GM12878 (cell line): ENCODE measurements around the gene SIN3A. TPM values are rescaled to one million over a fixed set of nuclear protein-coding genes. Genes with fewer than 3 reads are reported as not detected.

Source experiments
- BCL11A ChIP-seq: IDR thresholded peaks from 2 replicates; pipeline ENCODE4 v1.6.1; 2011; ENCODE audit warnings: low read depth, low read length
- CBX3 ChIP-seq: fragments of 200-600 bp; sonication (generic); IDR thresholded peaks from 2 replicates; pipeline ENCODE4 v1.6.1; 2016; ENCODE audit warnings: low read depth, borderline replicate concordance
- E2F8 ChIP-seq: fragments of 450-650 bp; IDR thresholded peaks from 2 replicates; pipeline ENCODE4 v1.6.1; 2018; ENCODE audit warnings: mild to moderate bottlenecking, low read depth, moderate library complexity; ENCODE audit not compliant: partially characterized antibody
- E4F1 ChIP-seq: fragments of 450-650 bp; IDR thresholded peaks from 2 replicates; pipeline ENCODE4 v1.6.1; 2018; ENCODE audit warnings: borderline replicate concordance, mild to moderate bottlenecking; ENCODE audit not compliant: partially characterized antibody
- FOXK2 ChIP-seq: fragments of 450-650 bp; IDR thresholded peaks from 2 replicates; pipeline ENCODE4 v1.6.1; 2017; ENCODE audit warnings: mild to moderate bottlenecking, moderate library complexity
- HDAC6 ChIP-seq: fragments of 200-600 bp; sonication (generic); IDR thresholded peaks from one replicate; pipeline ENCODE4 v1.8.0; 2017; ENCODE audit warnings: antibody characterized with exemption; ENCODE audit not compliant: unreplicated experiment
- HDGF ChIP-seq: fragments of 450-650 bp; IDR thresholded peaks from 2 replicates; pipeline ENCODE4 v1.6.1; 2016; ENCODE audit warnings: antibody characterized with exemption
- KDM1A ChIP-seq: fragments of 200-600 bp; sonication (generic); IDR thresholded peaks from 2 replicates; pipeline ENCODE4 v1.6.1; 2016; ENCODE audit warnings: borderline replicate concordance
- MYB ChIP-seq: fragments of 150-350 bp; IDR thresholded peaks from 2 replicates; pipeline ENCODE4 v1.6.1; 2014; ENCODE audit warnings: mild to moderate bottlenecking, low read depth, low read length, borderline replicate concordance
- NBN ChIP-seq: fragments of 450-650 bp; IDR thresholded peaks from 2 replicates; pipeline ENCODE4 v1.6.1; 2016
- NR2C1 ChIP-seq: fragments of 450-650 bp; IDR thresholded peaks from 2 replicates; pipeline ENCODE4 v1.6.1; 2017; ENCODE audit warnings: antibody characterized with exemption, mild to moderate bottlenecking, moderate library complexity
- PAX5 ChIP-seq: IDR thresholded peaks from 2 replicates; pipeline ENCODE4 v1.6.1; 2011; ENCODE audit warnings: low read depth, low read length, borderline replicate concordance
- PBX3 ChIP-seq: IDR thresholded peaks from 2 replicates; pipeline ENCODE4 v1.6.1; 2011; ENCODE audit warnings: mild to moderate bottlenecking, low read depth, low read length, moderate library complexity; ENCODE audit not compliant: insufficient replicate concordance
- PRDM15 ChIP-seq: fragments of 450-650 bp; formaldehyde crosslinking; IDR thresholded peaks from 2 replicates; pipeline ENCODE4 v1.4.0; 2020; ENCODE audit warnings: mild to moderate bottlenecking, moderate library complexity
- RCOR1 ChIP-seq: conservative IDR thresholded peaks from 2 replicates; pipeline ENCODE4 v1.6.1; 2012; ENCODE audit warnings: low read depth, low read length, improper control_type of control experiment
- SIN3A ChIP-seq: IDR thresholded peaks from 2 replicates; pipeline ENCODE4 v1.6.1; 2012; ENCODE audit warnings: low read depth, low read length, improper control_type of control experiment
- SKIL ChIP-seq: fragments of 450-650 bp; IDR thresholded peaks from 2 replicates; pipeline ENCODE4 v1.6.1; 2017; ENCODE audit warnings: mild to moderate bottlenecking, low read depth, inconsistent platforms; ENCODE audit not compliant: poor library complexity, severe bottlenecking
- ZNF24 ChIP-seq: fragments of 450-650 bp; IDR thresholded peaks from 2 replicates; pipeline ENCODE4 v1.6.1; 2017; ENCODE audit warnings: antibody characterized with exemption, mild to moderate bottlenecking
- polyA plus RNA-seq, 11 experiments: library from polyadenylated mRNA; depleted of rRNA in 4 of 11; unstranded in 6 of 11; stranded (reverse) in 5 of 11; fragments of >200 nt; fragmentation: Nextera tagmentation in 4 of 11; fragmentation: Illumina TruSeq in 1 of 11; extraction: Ambion mirVana in 4 of 11; extraction: Trizol in 1 of 11; gene quantifications; 1 replicate in 1 of 11; 2 replicates in 10 of 11; pipeline versions ENCODE4 v1.2.1 to v1.2.3, GENCODE V29; 2011 to 2016; ENCODE audit warnings: inconsistent platforms in 2 of 11, missing spikeins in 2 of 11, low read depth in 1 of 11
- total RNA-seq, 4 experiments: library from RNA; depleted of rRNA in 3 of 4; stranded (reverse); fragments of >200 nt in 3 of 4; fragmentation: Illumina TruSeq in 1 of 4; extraction: Trizol in 1 of 4; gene quantifications; 2 replicates each; pipeline versions ENCODE4 v1.2.1 to v1.2.3, GENCODE V29; 2013 to 2021

Gene SIN3A
- total and polyA plus RNA-seq, 10 of the 15 experiments (the other 5 are each of a cell fraction or from before 2014, with no cell fraction given) = 6.4 to 62.2 (median 29.2) TPM

- TF ChIP-seq PBX3 = no peak
- no peak for TF ChIP-seq MYB
- TF ChIP-seq HDGF = no peak
- no peak for TF ChIP-seq SIN3A
- no peak for TF ChIP-seq E2F8
- no peak for TF ChIP-seq BCL11A
- TF ChIP-seq SKIL = no peak
- no peak for TF ChIP-seq FOXK2
- TF ChIP-seq KDM1A = no peak
- no peak for TF ChIP-seq RCOR1
- TF ChIP-seq PRDM15 (CRISPR knock-in tag) = no peak
- TF ChIP-seq NR2C1 = no peak
- TF ChIP-seq ZNF24 = no peak
- TF ChIP-seq CBX3 = no peak
- TF ChIP-seq NBN = no peak
- no peak for TF ChIP-seq HDAC6
- peak; percentile 78; the same call in 1 of the 2 replicates for TF ChIP-seq PAX5
- no peak for TF ChIP-seq E4F1
These were observed 101.5 kb downstream of the SIN3A start (continued) for GRCh38 chr15:75349851-75350588.
